GM21381 (cell line): ENCODE results near the gene MZF1.

Experiments used
- ATAC-seq: cut with Tn5 transposase; IDR thresholded peaks from one replicate; pipeline ENCODE4 v1.9.1; 2021; ENCODE audit warnings: mild to moderate bottlenecking, moderate library complexity; ENCODE audit not compliant: unreplicated experiment

MZF1 gene

DNA sequence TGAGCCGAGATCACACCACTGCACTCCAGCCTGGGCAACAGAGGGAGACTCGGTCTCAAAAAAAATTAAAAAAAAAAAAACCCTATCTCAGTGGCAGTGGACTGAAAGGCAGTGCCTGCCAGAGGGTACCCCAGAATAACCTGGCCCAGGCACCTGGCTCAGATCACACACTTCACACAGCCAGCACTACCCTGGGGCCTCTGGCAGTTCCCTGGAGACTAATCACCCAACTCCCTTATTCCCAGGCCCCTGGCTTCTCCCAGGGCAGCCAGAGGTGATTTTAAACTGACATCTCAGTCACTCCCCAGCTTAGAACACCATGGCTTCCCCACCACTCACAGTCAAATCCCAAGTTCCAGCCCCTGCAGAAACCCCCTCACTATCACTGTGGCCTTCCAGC is 57.9 kb downstream of the MZF1 start:
- no peak for ATAC-seq

DNA sequence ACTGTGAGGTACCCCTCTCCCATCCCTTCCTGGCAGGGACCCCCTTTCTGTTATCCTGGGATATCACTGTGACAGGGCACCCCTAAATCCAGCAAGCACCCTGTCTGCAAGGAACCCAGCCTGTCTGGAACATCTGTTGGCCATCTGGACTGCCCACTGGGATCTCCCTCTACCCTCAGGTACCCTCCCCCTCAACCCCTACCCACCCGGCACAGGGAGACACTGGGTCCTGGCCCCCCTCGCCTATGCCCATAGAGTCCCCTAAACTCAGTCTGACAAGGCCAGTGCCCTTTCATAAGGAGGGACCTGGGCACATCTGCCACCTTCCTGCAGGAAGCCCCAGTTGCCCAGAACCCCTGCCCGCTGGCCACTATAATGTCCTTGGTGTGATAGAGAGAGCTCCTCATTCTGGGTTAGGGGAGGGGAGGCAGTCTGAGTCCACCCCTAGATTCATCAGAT is 58.5 kb downstream of the MZF1 start:
- ATAC-seq = no peak

DNA sequence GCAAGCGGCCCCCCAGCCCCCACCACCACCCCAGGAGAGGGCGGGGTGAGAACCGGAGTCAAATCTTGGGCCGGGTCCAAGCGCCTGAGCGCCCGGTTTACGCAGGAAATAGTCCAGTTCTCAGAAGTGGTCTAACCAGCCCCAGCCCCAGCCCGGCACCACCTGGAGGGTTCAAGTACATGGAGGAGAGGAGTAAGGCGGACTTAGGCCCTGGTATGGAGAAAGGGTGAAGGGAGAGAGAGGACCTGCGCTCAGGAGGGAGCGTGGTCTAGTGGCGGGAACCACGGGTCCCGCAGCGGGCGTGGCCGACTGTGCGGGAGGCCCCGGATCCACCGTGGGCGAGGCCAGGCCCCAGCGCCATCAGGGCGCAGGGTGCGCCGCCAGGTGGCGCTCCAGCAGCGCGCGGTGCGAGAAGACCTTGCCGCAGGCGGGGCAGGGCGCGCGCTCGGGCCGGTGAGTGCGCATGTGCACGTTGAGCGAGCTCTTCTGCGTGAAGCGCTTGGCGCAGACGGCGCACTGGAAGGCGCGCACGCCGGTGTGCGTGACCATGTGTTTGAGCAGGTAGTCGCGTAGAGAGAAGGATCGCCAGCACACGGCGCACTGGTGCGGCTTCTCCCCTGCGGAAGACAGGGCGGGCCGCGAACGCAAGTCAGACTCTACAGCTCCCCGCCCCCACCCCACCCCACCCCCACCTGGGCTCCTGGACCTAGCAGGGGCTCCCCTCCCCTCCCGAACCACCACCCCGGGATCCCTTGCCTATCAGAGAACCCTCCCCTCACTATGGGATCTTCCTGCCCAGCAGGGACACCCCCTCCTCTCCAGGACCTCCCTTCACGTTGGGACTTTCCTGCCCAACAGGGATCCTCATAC is 59.2 kb downstream of the MZF1 start:
- ATAC-seq = peak; percentile 72

DNA sequence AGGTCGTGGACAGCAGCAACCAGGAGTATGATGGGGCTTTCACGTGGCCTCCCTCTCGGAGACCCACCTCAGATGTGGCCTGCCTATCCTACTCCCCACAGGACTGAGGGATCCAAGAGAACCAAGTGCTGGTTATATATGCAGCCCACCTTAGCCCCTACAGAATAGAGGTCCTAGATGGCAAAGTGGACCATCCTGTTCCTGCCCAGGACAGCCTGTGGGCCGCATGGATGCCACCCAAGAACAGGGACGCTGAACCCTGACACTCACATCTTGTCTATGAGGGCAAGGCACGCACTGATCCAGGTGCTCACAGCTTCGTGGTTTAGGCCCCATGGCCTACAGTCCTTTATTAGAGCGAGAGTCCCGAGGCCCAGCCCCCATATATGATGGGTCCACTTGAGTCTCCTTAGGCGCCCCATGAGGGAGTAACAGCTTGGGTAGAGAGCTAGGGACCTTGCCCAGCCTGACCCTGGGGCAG is 59.9 kb downstream of the MZF1 start:
- no peak for ATAC-seq
